ENCODE data around the gene ANKRD11. TPM values are rescaled to one million over a fixed set of nuclear protein-coding genes. Genes with fewer than 3 reads are reported as not detected.

Gene ANKRD11
- polyA plus RNA-seq, 1 donor from 2014 or later: 32.5 TPM

DNA sequence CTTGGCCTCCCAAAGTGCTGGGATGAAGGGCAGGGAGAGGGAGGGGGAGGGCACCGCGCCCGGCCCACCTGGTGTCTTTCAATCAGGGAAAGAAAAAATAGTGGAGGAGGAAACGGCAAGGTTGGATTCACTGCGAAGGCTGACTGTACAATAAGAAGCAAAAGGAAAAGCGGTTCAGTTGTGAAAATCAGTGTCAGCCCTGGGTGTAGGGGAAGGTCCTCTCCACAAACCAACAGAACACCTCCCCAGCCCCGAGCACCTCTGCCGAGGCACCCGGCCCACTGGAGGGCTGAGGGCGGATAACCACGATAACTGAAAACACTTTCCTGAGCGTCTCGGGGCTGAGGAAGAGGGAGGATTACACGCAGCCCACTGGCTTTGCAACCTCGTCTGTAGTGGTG, 16.4 kb upstream of the ANKRD11 start:
- Histone ChIP-seq H2AFZ (ENCODE audit: low read depth, low read length) (no peak overlapping the region), H4K20me1 (ENCODE audit: insufficient read depth) (no peaks in the 10 kb centered on the region), H3K27ac (ENCODE audit: low read length) (peak overlapping the region; percentile 87), H3K9me3 (ENCODE audit: low read length) (no peaks in the 10 kb centered on the region), H3K9ac (ENCODE audit: low read length) (peak overlapping the region; percentile 93), H3K4me2 (ENCODE audit: low read length) (peak overlapping the region; percentile 88), H3K79me2 (replicated peaks; ENCODE audit: insufficient read depth, low read length) (peaks cover 27% of the 10 kb centered on the region), H3K9me2 (ENCODE audit: insufficient read depth, low read length) (no peaks in the 10 kb centered on the region), H3F3A (ENCODE audit: insufficient read depth, low read length, poor library complexity, severe bottlenecking) (peaks cover 3% of the 10 kb centered on the region), H3K36me3 (ENCODE audit: insufficient read depth, low read length) (no peaks in the 10 kb centered on the region), H3K27me3 (ENCODE audit: insufficient read depth, low read depth, low read length) (no peaks in the 10 kb centered on the region), H3K4me3 (ENCODE audit: low read length) (peak overlapping the region; percentile 94)
- no peak for TF ChIP-seq TAF1 (IDR thresholded peaks at IDR 0.05; ENCODE audit: low read depth)
- no peak for TF ChIP-seq RAD21 (conservative IDR thresholded peaks at IDR 0.05)
- TF ChIP-seq, protein P1, sequence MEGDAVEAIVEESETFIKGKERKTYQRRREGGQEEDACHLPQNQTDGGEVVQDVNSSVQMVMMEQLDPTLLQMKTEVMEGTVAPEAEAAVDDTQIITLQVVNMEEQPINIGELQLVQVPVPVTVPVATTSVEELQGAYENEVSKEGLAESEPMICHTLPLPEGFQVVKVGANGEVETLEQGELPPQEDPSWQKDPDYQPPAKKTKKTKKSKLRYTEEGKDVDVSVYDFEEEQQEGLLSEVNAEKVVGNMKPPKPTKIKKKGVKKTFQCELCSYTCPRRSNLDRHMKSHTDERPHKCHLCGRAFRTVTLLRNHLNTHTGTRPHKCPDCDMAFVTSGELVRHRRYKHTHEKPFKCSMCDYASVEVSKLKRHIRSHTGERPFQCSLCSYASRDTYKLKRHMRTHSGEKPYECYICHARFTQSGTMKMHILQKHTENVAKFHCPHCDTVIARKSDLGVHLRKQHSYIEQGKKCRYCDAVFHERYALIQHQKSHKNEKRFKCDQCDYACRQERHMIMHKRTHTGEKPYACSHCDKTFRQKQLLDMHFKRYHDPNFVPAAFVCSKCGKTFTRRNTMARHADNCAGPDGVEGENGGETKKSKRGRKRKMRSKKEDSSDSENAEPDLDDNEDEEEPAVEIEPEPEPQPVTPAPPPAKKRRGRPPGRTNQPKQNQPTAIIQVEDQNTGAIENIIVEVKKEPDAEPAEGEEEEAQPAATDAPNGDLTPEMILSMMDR (IDR thresholded peaks at IDR 0.05; ENCODE audit: poor library complexity, severe bottlenecking): no peak
- TF ChIP-seq EP300 (conservative IDR thresholded peaks at IDR 0.05; ENCODE audit: poor library complexity, severe bottlenecking): no peak
- no peak for TF ChIP-seq MXI1 (conservative IDR thresholded peaks at IDR 0.05; ENCODE audit: poor library complexity, severe bottlenecking)
- TF ChIP-seq SMC3 (conservative IDR thresholded peaks at IDR 0.05; ENCODE audit: poor library complexity): no peak
- TF ChIP-seq, protein P2, sequence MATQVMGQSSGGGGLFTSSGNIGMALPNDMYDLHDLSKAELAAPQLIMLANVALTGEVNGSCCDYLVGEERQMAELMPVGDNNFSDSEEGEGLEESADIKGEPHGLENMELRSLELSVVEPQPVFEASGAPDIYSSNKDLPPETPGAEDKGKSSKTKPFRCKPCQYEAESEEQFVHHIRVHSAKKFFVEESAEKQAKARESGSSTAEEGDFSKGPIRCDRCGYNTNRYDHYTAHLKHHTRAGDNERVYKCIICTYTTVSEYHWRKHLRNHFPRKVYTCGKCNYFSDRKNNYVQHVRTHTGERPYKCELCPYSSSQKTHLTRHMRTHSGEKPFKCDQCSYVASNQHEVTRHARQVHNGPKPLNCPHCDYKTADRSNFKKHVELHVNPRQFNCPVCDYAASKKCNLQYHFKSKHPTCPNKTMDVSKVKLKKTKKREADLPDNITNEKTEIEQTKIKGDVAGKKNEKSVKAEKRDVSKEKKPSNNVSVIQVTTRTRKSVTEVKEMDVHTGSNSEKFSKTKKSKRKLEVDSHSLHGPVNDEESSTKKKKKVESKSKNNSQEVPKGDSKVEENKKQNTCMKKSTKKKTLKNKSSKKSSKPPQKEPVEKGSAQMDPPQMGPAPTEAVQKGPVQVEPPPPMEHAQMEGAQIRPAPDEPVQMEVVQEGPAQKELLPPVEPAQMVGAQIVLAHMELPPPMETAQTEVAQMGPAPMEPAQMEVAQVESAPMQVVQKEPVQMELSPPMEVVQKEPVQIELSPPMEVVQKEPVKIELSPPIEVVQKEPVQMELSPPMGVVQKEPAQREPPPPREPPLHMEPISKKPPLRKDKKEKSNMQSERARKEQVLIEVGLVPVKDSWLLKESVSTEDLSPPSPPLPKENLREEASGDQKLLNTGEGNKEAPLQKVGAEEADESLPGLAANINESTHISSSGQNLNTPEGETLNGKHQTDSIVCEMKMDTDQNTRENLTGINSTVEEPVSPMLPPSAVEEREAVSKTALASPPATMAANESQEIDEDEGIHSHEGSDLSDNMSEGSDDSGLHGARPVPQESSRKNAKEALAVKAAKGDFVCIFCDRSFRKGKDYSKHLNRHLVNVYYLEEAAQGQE (IDR thresholded peaks at IDR 0.05; ENCODE audit: borderline replicate concordance): no peak
- TF ChIP-seq POLR2AphosphoS5 (IDR thresholded peaks at IDR 0.05): no peak
- no peak for TF ChIP-seq EZH2 (IDR thresholded peaks at IDR 0.05; ENCODE audit: borderline replicate concordance, insufficient read depth, low read length, poor library complexity, severe bottlenecking)

DNA sequence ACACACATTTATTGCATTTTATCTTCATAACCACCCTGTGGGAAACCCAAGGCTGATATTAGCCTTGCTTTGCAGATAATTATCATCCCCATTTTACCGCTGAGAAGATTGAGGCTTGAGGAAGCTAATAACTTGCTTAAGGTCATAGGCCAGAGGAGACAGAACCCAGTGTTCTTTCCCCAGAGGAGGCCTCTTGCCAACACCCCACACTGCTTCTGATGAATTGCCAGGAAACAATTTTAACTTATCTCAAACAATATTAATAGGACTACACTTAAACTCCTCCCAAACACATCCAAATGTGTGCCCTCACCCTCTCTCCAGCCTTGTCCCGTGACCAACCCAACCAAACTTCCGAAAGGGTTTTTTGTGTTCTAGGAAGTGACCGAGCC, 15.7 kb upstream of the ANKRD11 start:
- Histone ChIP-seq H2AFZ (ENCODE audit: low read depth, low read length) (no peak overlapping the region), H3K36me3 (ENCODE audit: insufficient read depth, low read length) (no peaks in the 10 kb centered on the region), H3K9me2 (ENCODE audit: insufficient read depth, low read length) (no peaks in the 10 kb centered on the region), H3K27ac (ENCODE audit: low read length) (no peak overlapping the region), H3K9ac (ENCODE audit: low read length) (no peak overlapping the region), H3F3A (ENCODE audit: insufficient read depth, low read length, poor library complexity, severe bottlenecking) (peaks cover 3% of the 10 kb centered on the region), H3K4me2 (ENCODE audit: low read length) (no peak overlapping the region), H4K20me1 (ENCODE audit: insufficient read depth) (no peaks in the 10 kb centered on the region), H3K27me3 (ENCODE audit: insufficient read depth, low read depth, low read length) (no peaks in the 10 kb centered on the region), H3K9me3 (ENCODE audit: low read length) (no peaks in the 10 kb centered on the region), H3K79me2 (replicated peaks; ENCODE audit: insufficient read depth, low read length) (peaks cover 24% of the 10 kb centered on the region), H3K4me3 (ENCODE audit: low read length) (no peak overlapping the region)
- TF ChIP-seq TAF1 (IDR thresholded peaks at IDR 0.05; ENCODE audit: low read depth): no peak
- no peak for TF ChIP-seq EZH2 (IDR thresholded peaks at IDR 0.05; ENCODE audit: borderline replicate concordance, insufficient read depth, low read length, poor library complexity, severe bottlenecking)
- TF ChIP-seq, protein P2 (IDR thresholded peaks at IDR 0.05; ENCODE audit: borderline replicate concordance): no peak
- TF ChIP-seq POLR2AphosphoS5 (IDR thresholded peaks at IDR 0.05): no peak
- TF ChIP-seq SMC3 (conservative IDR thresholded peaks at IDR 0.05; ENCODE audit: poor library complexity): no peak
- TF ChIP-seq, protein P1 (IDR thresholded peaks at IDR 0.05; ENCODE audit: poor library complexity, severe bottlenecking): no peak
- TF ChIP-seq EP300 (conservative IDR thresholded peaks at IDR 0.05; ENCODE audit: poor library complexity, severe bottlenecking): no peak
- no peak for TF ChIP-seq MXI1 (conservative IDR thresholded peaks at IDR 0.05; ENCODE audit: poor library complexity, severe bottlenecking)
- TF ChIP-seq RAD21 (conservative IDR thresholded peaks at IDR 0.05): no peak
